Right renal pelvis (tissue), 4 donors: ENCODE data around the gene KAT7. TPM values are rescaled to one million over a fixed set of nuclear protein-coding genes. Genes with fewer than 3 reads are reported as not detected.
A peak's percentile ranks its signal among the peaks of the same experiment; 100 is the strongest.

ENCODE experiments used
- DNase-seq, 4 donors: peaks; one replicate each; pipeline ENCODE4 v3.0.0-alpha.2; 2013; ENCODE audit warnings: low read depth in 4 of 4, low spot score in 3 of 4, missing footprints in 1 of 4
- polyA plus RNA-seq, 4 donors: library from polyadenylated mRNA; unstranded; fragments of 120-200 nt; gene quantifications; one replicate each; pipeline ENCODE4 v1.2.1, GENCODE V29; 2013; ENCODE audit not compliant: insufficient read length in 4 of 4

The KAT7 gene
- polyA plus RNA-seq, 4 donors = 48.0 to 58.2 (median 52.1) TPM

GRCh38 chr17:49836111-49837030, 47.9 kb downstream of the KAT7 start:
- peak in 2 of 4 donors; percentile 43 to 45 for DNase-seq

- DNase-seq = no peak
Observed at GRCh38 chr17:49839455-49839854, 51.0 kb downstream of the KAT7 start.

GRCh38 chr17:49841548-49841947, 53.1 kb downstream of the KAT7 start:
- no peak for DNase-seq

- no peak for DNase-seq
Observed at GRCh38 chr17:49842371-49842770, 53.9 kb downstream of the KAT7 start.

- no peak for DNase-seq
Observed at GRCh38 chr17:49842846-49843245, 54.4 kb downstream of the KAT7 start.

- no peak for DNase-seq
Observed at GRCh38 chr17:49843774-49844350, 55.4 kb downstream of the KAT7 start.

- DNase-seq = no peak
Observed at GRCh38 chr17:49845321-49845720, 56.8 kb downstream of the KAT7 start.

- DNase-seq = no peak
Observed at GRCh38 chr17:49846938-49847712, 58.6 kb downstream of the KAT7 start.

- no peak for DNase-seq
Observed at GRCh38 chr17:49848019-49848473, 59.6 kb downstream of the KAT7 start, which contains the start of gene TAC4. Gene TAC4 (minus strand): TSS chr17:49848069. CDS start chr17:49848017, 52 bp downstream.

- DNase-seq = no peak
Observed at GRCh38 chr17:49848739-49849138, 60.3 kb downstream of the KAT7 start.

- no peak for DNase-seq
Observed at GRCh38 chr17:49850218-49850610, 61.7 kb downstream of the KAT7 start.

GRCh38 chr17:49850772-49851386, 62.4 kb downstream of the KAT7 start:
- DNase-seq = no peak

- DNase-seq = peak in 1 of 4 donors; percentile 47
Observed at GRCh38 chr17:49851387-49852291, 63.2 kb downstream of the KAT7 start.

GRCh38 chr17:49853470-49854015, 65.1 kb downstream of the KAT7 start:
- no peak for DNase-seq

GRCh38 chr17:49854126-49854525, 65.6 kb downstream of the KAT7 start:
- no peak for DNase-seq

GRCh38 chr17:49858796-49859195, 70.3 kb downstream of the KAT7 start:
- DNase-seq = no peak

- DNase-seq = no peak
Observed at GRCh38 chr17:49859991-49860953, 71.8 kb downstream of the KAT7 start.
